Fibroblast of the aortic adventitia (primary cell): ENCODE measurements around the gene KIF23. TPM values are rescaled to one million over a fixed set of nuclear protein-coding genes. Genes with fewer than 3 reads are reported as not detected.
A peak's percentile ranks its signal among the peaks of the same experiment; 100 is the strongest.

ENCODE experiments used
- DNase-seq: peaks from one replicate; pipeline ENCODE4 v3.0.0-alpha.2; 2010; ENCODE audit warnings: low read depth
- H3K4me3 ChIP-seq: 2 replicates; pipeline ENCODE4 v1.5.1; 2011; ENCODE audit warnings: low read depth, mild to moderate bottlenecking, control low read depth, low read length, moderate library complexity
- total RNA-seq: library from RNA; depleted of rRNA; stranded (reverse); fragments of >200 nt; gene quantifications from 2 replicates; pipeline ENCODE4 v1.2.3, GENCODE V29; 2012; ENCODE audit warnings: low replicate concordance
- TF ChIP-seq, protein P1 (sequence below): IDR thresholded peaks from 2 replicates; pipeline ENCODE4 v1.5.1; 2011; ENCODE audit warnings: mild to moderate bottlenecking, low read length, control low read depth, inconsistent platforms; ENCODE audit not compliant: insufficient read depth

Gene KIF23
- total RNA-seq, 1 donor: 48.6 TPM

DNA sequence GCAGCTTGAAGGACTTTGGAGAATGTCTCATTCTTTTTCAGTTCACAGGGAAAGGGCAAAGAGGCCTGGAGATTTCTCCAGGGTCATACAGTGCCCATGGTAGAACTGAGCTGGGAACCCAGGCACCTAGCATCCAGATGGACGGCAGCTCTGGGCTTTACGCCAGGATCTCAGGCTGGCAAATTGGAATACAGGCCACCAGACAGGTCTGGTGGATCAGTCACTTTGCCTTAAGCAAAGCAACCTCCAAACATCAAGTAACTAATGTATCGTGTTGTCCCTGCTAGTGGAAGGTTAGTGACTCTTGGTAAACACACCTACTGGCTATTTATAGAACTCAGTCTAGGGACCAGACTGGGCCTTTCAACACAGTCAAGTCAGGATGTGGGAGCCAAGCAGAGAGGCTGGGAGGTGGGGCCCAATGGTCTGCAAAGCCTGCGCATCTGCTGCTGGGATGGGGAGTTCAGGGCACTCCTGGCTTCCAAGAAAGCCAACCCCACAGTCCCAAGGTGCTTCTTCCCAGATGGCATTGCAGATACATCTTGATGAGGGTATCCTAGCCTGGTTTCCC lies 68.6 kb downstream of the KIF23 start:
- H3K4me3 ChIP-seq: no peak overlapping the region
- no peak for DNase-seq
- TF ChIP-seq, protein P1, sequence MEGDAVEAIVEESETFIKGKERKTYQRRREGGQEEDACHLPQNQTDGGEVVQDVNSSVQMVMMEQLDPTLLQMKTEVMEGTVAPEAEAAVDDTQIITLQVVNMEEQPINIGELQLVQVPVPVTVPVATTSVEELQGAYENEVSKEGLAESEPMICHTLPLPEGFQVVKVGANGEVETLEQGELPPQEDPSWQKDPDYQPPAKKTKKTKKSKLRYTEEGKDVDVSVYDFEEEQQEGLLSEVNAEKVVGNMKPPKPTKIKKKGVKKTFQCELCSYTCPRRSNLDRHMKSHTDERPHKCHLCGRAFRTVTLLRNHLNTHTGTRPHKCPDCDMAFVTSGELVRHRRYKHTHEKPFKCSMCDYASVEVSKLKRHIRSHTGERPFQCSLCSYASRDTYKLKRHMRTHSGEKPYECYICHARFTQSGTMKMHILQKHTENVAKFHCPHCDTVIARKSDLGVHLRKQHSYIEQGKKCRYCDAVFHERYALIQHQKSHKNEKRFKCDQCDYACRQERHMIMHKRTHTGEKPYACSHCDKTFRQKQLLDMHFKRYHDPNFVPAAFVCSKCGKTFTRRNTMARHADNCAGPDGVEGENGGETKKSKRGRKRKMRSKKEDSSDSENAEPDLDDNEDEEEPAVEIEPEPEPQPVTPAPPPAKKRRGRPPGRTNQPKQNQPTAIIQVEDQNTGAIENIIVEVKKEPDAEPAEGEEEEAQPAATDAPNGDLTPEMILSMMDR: no peak

DNA sequence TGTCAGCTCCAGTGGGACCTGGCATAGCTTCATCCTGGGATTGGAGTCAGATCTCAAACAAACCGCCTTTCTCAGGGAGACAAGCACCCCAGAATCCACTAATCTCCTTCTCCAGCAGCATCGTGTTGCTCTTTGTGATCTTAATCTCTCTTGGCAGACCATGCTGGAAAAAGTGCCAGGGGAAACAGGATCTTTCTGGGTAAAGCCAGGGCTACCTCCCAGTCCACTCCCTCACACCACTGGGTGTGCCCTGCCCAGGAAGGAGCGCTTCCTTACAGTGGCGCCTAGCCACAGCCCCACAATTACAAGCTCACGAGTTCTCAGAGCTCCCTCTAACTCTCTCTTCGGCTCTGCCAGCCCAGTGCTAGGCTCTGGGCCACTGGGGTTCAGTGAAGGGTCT lies 70.7 kb downstream of the KIF23 start:
- TF ChIP-seq, protein P1: no peak
- no peak overlapping the region for H3K4me3 ChIP-seq
- peak; percentile 24 for DNase-seq

DNA sequence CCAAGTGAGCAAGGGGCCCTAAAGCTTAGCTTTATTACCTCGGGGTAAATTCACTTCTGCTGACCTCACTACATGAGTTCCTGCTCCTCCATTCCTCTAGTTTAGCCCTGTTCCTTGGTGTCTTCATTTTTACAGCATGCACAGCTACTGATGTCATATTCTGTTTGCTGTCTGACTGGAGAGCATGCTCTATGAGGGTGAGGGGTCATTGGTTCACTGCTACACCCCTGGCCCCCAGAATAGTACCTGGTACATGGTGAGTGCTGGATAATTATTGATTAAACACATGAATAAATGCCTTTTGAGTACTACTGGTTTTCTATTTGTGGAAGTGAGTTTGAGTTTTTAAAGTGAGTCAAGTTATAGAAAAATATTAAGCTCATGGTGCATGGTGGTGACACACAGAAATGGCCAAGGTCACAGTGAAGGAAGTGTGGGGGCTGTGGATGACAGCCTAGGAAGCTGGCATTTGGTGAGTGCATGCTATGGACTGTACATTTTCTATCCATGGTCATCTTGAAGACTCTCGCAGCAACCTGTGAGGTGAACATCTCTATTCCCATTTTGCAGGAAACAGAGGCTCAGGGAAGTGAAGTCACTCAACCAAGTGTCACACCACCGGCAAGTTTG lies 72.4 kb downstream of the KIF23 start:
- TF ChIP-seq, protein P1: no peak
- no peak overlapping the region for H3K4me3 ChIP-seq
- no peak for DNase-seq

DNA sequence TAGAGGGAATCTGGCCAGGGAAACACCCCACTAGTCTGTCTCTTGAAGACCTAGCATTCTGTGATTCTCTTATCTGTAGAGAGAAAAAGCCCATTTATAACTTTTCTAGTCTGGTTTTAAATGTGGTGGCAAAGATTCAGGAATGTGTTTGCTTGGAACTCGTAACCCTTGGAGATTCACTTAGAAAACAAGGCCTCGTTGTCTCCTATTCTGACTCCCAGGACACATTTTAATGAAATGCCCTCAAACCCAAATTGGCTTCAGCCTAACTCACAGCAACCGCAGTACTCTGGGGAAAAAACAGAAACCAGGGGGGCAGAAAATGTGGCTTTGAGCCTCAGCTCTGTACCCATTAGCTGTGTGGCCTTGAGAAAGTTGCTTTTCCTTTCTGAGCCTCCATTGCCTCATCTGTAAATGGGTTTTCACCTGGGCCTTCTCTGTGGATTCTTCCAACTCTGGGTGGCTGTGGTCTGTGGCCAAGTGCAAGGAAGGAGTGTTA lies 75.0 kb downstream of the KIF23 start:
- TF ChIP-seq, protein P1: no peak
- no peak overlapping the region for H3K4me3 ChIP-seq
- peak; percentile 59 for DNase-seq

DNA sequence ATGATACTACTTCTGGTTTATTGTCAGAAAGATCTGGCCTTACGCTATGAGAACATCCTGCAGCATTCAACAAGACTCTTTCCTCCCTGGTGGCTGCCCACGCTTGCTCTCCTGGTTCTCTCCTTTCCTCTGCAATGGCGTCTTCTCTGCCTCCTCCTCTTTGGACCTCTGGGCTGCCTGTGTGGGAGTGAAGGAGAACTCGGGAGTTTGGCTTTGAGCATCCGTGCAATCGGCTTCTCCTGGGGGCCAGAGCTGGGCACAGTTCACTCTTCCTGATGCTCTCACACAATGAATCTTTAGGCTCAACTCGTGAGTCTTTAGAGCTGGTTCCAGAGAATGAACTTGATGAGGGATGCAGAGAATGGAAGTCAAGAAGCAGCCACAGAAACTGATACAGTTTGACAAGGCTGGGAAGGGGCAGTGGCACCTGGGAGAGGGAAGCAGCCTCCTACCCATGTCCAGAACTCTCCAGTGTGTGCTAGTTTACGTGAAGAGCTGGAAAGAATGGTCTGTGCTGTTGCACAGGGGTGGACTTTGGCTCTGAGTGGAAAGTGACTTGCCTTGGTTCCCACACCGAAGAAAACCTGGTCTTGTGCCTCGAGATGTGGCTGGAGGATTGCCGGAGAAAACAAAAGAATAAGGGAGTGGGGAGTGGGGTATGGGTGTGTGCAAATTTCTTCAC lies 76.3 kb downstream of the KIF23 start:
- TF ChIP-seq, protein P1: no peak
- no peak overlapping the region for H3K4me3 ChIP-seq
- no peak for DNase-seq

DNA sequence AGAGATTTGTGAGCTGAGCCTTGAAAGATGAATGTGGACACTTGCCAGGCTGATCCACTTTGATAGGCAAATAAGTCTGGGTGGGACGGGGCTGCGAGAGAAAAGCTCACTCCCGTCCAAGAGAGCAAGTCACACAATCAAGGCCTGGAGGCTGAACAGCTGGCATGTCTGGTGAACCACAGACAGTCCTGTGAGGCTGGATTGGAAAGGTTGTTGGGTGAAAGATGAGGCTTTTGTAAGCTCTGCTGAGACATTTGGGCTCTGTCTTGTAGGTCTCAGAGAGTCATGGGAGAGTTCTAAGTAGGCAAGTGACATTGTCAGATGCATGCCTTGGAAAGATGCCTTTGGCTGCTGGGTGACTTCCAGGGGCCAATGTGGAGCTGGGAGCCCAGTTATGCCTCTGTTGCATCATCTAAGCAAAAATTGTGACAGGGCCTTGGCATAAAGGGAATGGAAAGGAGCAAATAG lies 76.9 kb downstream of the KIF23 start:
- TF ChIP-seq, protein P1: no peak
- peak; percentile 96 for DNase-seq

More for the DNA sequence above, 76.9 kb downstream of the KIF23 start:
- no peak overlapping the region for H3K4me3 ChIP-seq
